AML-193 (cell line): ENCODE data around the gene WDR33.

ENCODE experiments used
- DNase-seq, 2 experiments: peaks; one replicate each; lab custom pipeline; 2025; lab: John Stamatoyannopoulos, UW

Gene WDR33

GRCh38 chr2:127694986-127695385, 116.0 kb downstream of the WDR33 start:
- no peak for DNase-seq

DNA sequence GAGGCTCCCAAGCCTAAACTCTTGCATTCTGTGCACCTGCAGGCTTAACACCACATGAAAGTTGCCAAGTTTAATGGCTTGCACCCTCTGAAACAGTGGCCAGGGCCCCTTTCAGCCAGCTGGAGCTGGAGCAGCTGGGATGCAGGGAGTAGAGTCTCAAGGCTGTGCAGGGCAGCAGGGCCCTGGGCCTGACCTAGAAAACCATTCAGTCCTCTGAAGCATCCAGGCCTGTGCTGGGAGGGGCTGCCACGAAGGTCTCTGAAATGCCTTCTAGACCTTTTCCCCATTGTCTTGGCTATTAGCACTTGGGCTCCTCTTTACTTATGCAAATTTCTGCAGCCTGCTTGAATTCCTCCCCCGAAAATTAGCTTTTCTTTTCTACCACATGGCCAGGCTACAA, 120.3 kb downstream of the WDR33 start:
- DNase-seq = no peak

DNA sequence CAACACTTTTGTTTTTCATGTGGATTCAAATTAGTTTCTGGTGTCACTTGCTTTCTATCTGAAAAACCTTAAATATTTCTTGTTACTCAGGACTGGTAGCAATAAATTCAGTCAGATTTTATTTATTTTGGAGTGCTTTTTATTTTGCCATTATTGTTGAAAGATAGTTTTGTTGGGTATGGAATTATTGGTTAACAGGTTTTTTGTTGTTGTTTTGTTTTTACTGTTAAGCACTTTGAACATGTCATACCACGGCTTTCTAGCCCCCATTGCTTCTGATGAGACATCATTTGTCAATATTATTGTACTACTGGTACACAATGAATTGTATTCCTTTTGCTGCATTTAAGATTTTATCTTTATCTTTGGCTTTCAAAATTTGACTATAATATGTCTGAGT, 122.6 kb downstream of the WDR33 start:
- no peak for DNase-seq

GRCh38 chr2:127685410-127686080, 125.4 kb downstream of the WDR33 start:
- no peak for DNase-seq

GRCh38 chr2:127683757-127684156, 127.2 kb downstream of the WDR33 start:
- no peak for DNase-seq

- DNase-seq = no peak
These were observed 127.9 kb downstream of the WDR33 start for GRCh38 chr2:127683056-127683455.

- no peak for DNase-seq
These were observed 128.8 kb downstream of the WDR33 start for GRCh38 chr2:127681976-127682857.

- DNase-seq = no peak
These were observed 129.6 kb downstream of the WDR33 start for GRCh38 chr2:127681288-127681804.

- DNase-seq = no peak
These were observed 130.2 kb downstream of the WDR33 start for GRCh38 chr2:127680706-127681287.

GRCh38 chr2:127679680-127680361, 131.2 kb downstream of the WDR33 start:
- DNase-seq = no peak

DNA sequence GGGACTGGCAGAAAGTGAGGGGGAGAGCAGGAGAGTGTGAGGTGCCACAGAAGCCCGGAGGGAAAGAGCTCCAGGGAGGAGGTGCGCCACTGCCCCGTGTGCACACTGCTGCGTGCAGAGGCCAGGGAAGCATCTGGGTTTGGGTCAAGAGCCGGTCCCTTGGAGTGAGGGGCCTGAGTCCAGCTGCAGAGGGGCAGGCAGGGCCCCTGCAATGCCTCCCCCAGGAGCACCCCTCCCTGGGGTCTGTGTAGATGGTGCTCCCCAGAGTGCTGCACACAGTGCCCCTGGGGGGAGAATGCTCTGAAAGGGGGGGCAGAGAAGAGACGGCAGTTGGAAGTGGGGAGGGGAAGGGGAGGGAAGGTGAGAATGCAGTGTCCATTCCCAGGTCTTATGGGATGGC, 132.0 kb downstream of the WDR33 start:
- DNase-seq = no peak

DNA sequence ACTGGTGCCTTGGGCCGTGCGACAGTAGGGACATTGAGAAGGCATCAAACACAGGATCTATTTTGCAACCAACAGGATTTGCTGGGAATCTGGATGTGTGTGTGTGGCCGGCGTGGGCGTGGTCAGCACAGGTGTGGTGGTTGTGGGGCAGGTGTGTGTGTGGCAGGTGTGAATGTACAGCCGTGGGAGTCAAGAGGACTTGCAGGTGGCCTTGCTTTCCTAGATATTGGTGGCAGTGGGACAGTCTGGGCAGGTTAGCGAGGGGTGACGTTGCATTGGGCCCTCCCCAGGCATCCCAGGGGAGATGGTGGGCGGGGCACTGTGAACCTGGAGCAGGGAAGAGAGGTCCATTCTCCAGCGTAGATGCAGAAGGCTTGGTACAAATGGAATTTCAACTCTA, 132.4 kb downstream of the WDR33 start:
- no peak for DNase-seq

- DNase-seq = no peak
These were observed 134.1 kb downstream of the WDR33 start for GRCh38 chr2:127676906-127677305.

DNA sequence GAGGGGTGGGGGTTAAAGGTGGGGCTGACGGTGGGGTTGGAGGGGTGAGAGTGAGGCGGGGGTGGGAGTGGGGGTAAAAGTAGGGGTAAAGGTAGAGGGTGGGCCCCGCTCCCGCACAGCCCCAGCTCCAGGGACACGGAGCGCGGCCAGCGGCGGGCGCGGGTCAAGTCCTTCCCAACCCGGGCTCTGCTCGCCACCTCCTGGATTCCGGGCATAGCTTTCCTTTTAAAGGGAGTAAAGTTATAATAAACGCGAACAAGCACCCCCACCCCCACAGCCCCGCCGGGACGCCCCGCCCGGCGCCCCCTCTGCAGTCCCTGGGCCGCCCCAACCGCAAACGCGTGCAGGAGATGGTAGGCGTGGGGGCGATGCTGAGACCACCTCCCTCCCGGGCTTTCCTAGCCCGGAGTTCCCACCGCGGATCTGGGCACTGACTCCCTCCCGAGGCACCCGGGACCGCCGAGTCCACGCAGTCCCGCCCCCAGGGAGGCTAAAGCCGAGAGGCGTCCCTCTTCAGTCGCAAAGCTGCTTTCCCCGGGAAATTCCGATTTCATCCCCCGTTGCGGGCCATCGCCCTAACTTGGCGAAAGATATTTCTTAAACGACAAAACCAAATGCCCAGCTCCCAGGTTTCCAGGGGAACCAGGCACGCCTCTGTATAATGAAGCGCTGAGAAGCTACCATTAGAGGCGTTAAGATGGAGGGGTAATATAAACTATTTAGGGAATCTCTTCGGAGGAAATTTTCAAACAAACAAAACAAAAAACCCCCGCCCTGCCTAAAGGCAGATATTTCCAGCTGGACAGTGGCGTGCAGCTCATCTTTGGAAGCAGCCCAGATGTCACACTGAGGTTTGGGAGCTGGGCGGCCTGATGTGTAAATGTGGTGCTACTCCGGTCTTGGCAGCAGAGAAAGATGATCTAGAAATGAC, 135.4 kb downstream of the WDR33 start, which contains the start of gene LIMS2:
Gene LIMS2 (minus strand): TSS at position 200 of the 931 bp plus-strand sequence. CDS start 506 bp downstream, outside the sequence.
- DNase-seq = no peak

- DNase-seq = no peak
These were observed 136.4 kb downstream of the WDR33 start for GRCh38 chr2:127674241-127675209.

DNA sequence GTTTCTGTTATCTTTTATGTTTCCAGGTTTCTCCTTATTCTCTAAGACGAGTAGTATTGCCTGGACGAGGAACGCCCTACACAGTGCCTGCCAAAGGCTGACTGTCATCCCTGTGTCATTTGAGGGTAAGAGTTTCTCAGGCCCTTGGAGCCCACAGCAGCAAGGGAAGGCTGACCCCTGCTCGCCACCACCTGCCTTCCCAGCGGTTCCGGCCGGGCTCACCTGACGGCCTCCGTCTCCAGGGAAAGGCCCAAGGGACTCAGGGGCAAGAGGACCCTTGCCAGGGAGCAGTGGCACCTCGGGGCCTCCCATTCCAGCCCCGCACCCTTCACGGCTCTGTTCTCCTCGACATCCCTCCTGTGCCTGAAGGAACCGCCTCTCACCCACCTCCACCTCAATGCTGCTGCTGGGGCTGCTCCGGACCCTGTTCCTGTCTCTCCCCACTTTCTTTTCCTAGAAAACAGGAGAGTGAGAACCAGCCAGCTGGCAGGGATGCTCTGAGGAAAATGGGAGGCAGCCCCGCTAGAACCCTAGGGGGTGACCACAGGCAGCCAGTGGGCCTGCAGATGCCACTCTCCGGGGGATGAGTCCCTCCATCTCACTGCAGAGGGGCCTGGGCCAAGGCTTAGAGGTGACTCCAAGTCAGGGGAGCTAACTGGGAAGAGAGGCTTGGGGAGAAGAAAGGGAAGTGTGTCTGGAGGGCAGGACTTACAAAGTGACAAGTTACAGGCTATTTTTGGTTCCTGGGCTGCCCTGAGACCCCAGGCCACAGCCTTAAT, 137.5 kb downstream of the WDR33 start:
- DNase-seq = no peak

DNA sequence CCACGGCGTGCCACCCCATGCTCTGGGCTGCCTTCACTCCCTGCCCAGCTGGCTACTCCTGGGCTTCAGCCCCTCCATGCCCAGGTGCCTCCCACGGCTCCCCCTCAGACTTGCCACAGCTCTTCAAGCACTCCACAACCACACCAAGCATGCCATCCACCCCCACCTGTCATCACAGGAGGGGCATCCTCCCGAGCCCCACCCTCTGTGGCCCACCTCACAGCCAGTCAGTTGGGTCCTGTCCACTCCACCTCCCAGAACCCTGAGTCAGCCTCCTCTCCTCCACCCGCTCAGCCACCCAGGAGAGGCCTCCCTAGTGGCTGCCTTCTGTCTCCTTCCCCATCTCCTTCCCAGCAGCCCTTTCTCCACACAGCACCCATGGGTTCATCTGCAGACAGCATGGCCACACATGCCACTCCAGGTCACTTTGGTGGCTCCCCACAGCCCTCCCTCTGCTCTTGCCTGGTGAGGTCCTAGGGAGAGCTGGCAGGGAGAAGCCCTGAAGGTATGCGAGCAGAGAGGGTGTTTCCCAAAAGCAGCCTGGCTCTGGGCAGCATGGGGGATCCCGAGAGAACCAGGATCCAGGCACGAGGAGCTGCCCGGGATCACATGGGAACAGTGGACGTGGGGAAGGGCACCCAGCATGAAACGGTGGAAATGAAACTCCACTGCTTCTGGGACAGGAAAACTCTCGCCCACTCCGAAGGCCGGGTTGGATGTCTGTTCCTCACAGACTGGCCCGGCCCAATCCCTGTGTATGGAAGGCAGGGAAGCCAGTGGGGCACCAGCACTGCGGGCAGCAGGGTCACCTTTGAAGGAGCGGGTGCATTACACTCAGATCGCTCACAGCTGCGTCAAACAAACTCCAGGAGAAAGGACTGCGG, 138.4 kb downstream of the WDR33 start:
- DNase-seq = no peak
